OCI-LY3 (cell line): ENCODE data around the gene PABPC1L.

ENCODE experiments used
- CTCF ChIP-seq: fragments of 200-600, 300-600 bp; sonication (generic); IDR thresholded peaks from 2 replicates; pipeline ENCODE4 v1.5.1; 2014; ENCODE audit warnings: antibody characterized with exemption, low read length, low read depth
- EZH2phosphoT487 ChIP-seq: fragments of 200-600 bp; shearing (Covaris generic); IDR thresholded peaks from 2 replicates; pipeline ENCODE4 v1.6.1; 2018; ENCODE audit warnings: antibody characterized with exemption, mixed run types, low read depth

- TF ChIP-seq CTCF (no peak), EZH2phosphoT487 (no peak)
Measured at GRCh38 chr20:44961870-44962267, 52.0 kb downstream of the PABPC1L start.
